HG02588 (cell line): ENCODE results near the gene CACNA2D2.

Source experiments
- ATAC-seq: cut with Tn5 transposase; IDR thresholded peaks from one replicate; pipeline ENCODE4 v1.9.1; 2021; ENCODE audit warnings: mild to moderate bottlenecking, moderate library complexity; ENCODE audit not compliant: unreplicated experiment

The CACNA2D2 gene

GRCh38 chr3:50503504-50504342, at the start of gene CACNA2D2:
Gene CACNA2D2 (minus strand): TSS chr3:50503634. CDS start chr3:50503423, 211 bp downstream.
- no peak for ATAC-seq

GRCh38 chr3:50552598-50552997, 49.2 kb upstream of the CACNA2D2 start:
- ATAC-seq: no peak

GRCh38 chr3:50551681-50552435, 48.4 kb upstream of the CACNA2D2 start:
- ATAC-seq: no peak

- ATAC-seq: no peak
These were observed 47.7 kb upstream of the CACNA2D2 start for GRCh38 chr3:50551054-50551659.

GRCh38 chr3:50550079-50550736, 46.8 kb upstream of the CACNA2D2 start:
- no peak for ATAC-seq

- no peak for ATAC-seq
These were observed 45.8 kb upstream of the CACNA2D2 start for GRCh38 chr3:50549226-50549625.

- ATAC-seq: no peak
These were observed 42.3 kb upstream of the CACNA2D2 start for GRCh38 chr3:50545781-50546180.

GRCh38 chr3:50542177-50543034, 39.0 kb upstream of the CACNA2D2 start:
- ATAC-seq: no peak

GRCh38 chr3:50539356-50540286, 36.2 kb upstream of the CACNA2D2 start:
- no peak for ATAC-seq

- ATAC-seq: no peak
These were observed 34.1 kb upstream of the CACNA2D2 start for GRCh38 chr3:50537421-50538129.

GRCh38 chr3:50536471-50537180, 33.2 kb upstream of the CACNA2D2 start:
- no peak for ATAC-seq

- no peak for ATAC-seq
These were observed 31.4 kb upstream of the CACNA2D2 start for GRCh38 chr3:50534681-50535330.

GRCh38 chr3:50533807-50534461, 30.5 kb upstream of the CACNA2D2 start:
- no peak for ATAC-seq

GRCh38 chr3:50533316-50533715, 29.9 kb upstream of the CACNA2D2 start:
- no peak for ATAC-seq

GRCh38 chr3:50532062-50532705, 28.8 kb upstream of the CACNA2D2 start:
- no peak for ATAC-seq

- ATAC-seq: no peak
These were observed 27.8 kb upstream of the CACNA2D2 start for GRCh38 chr3:50531201-50531600.
